Right atrium auricular region (tissue), 2 donors: Measurements from ENCODE around the gene MRPS18C. TPM values are rescaled to one million over a fixed set of nuclear protein-coding genes. Genes with fewer than 3 reads are reported as not detected.

Experiments used
- DNase-seq: peaks from one replicate; pipeline ENCODE4 v3.0.0-alpha.2; 2019; ENCODE audit warnings: low spot score
- H3K27ac ChIP-seq, 2 donors: fragments of 200-600 bp; sonication (generic); 1 replicate in 1 of 2; 2 replicates in 1 of 2; pipeline ENCODE4 v1.5.1; 2016 to 2019
- H3K27me3 ChIP-seq, 2 donors: fragments of 200-600 bp; sonication (generic); one replicate each; pipeline versions ENCODE4 v1.5.1 to v1.6.0; 2017 to 2019
- H3K36me3 ChIP-seq: fragments of 200-600 bp; sonication (generic); one replicate; pipeline ENCODE4 v1.5.1; 2016
- H3K4me1 ChIP-seq, 2 donors: fragments of 200-600 bp; sonication (generic); one replicate each; pipeline versions ENCODE4 v1.5.1 to v1.6.0; 2017 to 2019
- H3K4me3 ChIP-seq, 2 donors: fragments of 200-600 bp; sonication (generic); 1 replicate in 1 of 2; 2 replicates in 1 of 2; pipeline ENCODE4 v1.5.1; 2017 to 2019; ENCODE audit warnings: mild to moderate bottlenecking in 1 of 2, moderate library complexity in 1 of 2
- H3K9me3 ChIP-seq, 2 donors: fragments of 200-600 bp; sonication (generic); one replicate each; pipeline ENCODE4 v1.5.1; 2019
- total RNA-seq, 2 donors: library from RNA; depleted of rRNA; stranded (reverse); fragments of >200 nt; gene quantifications; one replicate each; pipeline ENCODE4 v1.1.0, GENCODE V29; 2016
- TF ChIP-seq, protein P1 (sequence below), 2 donors: fragments of 200-600 bp; sonication (generic); IDR thresholded peaks; one replicate each; pipeline ENCODE4 v1.5.1; 2019; ENCODE audit warnings: antibody characterized with exemption in 2 of 2

MRPS18C gene
- total RNA-seq, 2 donors from 2014 or later, result 23.9 to 28.8 TPM

DNA sequence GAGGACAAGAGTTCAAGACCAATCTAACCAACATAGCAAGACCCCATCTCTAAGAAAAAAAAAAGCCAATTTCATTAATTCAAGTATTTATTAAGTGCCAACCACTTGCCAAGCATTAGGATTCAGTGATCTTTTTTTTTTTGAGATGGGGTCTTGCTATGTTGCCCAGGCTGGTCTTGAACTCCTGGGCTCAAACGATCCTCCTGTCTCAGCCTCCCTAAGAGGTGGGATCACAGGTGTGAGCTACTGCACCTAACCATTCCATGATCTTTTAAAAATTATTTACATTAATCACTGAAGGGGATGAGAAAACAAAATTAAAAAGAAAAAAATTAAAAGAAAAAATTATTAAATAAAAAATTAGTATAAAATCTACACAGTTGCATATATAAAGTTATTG lies 24.7 kb upstream of the MRPS18C start:
- H3K27ac ChIP-seq, result no peak overlapping the region
- H3K27me3 ChIP-seq, result no peaks in the 10 kb centered on the region
- H3K9me3 ChIP-seq, result no peaks in the 10 kb centered on the region
- peaks cover 37% of the 10 kb centered on the region for H3K36me3 ChIP-seq
- no peak overlapping the region for H3K4me3 ChIP-seq
- DNase-seq, result no peak
- TF ChIP-seq, protein P1, sequence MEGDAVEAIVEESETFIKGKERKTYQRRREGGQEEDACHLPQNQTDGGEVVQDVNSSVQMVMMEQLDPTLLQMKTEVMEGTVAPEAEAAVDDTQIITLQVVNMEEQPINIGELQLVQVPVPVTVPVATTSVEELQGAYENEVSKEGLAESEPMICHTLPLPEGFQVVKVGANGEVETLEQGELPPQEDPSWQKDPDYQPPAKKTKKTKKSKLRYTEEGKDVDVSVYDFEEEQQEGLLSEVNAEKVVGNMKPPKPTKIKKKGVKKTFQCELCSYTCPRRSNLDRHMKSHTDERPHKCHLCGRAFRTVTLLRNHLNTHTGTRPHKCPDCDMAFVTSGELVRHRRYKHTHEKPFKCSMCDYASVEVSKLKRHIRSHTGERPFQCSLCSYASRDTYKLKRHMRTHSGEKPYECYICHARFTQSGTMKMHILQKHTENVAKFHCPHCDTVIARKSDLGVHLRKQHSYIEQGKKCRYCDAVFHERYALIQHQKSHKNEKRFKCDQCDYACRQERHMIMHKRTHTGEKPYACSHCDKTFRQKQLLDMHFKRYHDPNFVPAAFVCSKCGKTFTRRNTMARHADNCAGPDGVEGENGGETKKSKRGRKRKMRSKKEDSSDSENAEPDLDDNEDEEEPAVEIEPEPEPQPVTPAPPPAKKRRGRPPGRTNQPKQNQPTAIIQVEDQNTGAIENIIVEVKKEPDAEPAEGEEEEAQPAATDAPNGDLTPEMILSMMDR (IDR thresholded peaks at IDR 0.05), result no peak
- H3K4me1 ChIP-seq, result no peaks in the 10 kb centered on the region

DNA sequence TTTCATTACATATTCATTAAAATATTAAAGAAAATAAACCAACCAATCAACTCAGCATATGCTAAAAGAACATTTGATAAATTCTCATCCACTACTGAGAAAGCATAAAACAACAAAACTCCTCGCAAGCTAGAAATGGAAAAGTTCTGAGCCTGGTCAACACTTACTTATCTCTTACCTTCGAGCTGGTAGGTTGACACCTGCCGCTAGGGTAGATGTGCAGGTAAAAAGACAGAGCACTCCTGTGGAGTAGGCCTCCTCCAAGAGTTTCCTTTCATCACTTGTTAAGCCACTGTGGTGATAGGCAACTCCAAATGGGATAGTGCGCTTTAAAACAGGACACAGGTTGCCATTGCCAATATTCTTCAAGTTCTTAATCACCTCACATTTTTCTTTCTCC lies 19.2 kb upstream of the MRPS18C start:
- DNase-seq, result no peak
- no peak overlapping the region for H3K27ac ChIP-seq
- no peaks in the 10 kb centered on the region for H3K27me3 ChIP-seq
- no peaks in the 10 kb centered on the region for H3K4me1 ChIP-seq
- no peak overlapping the region for H3K4me3 ChIP-seq
- TF ChIP-seq, protein P1 (IDR thresholded peaks at IDR 0.05), result no peak
- peaks cover 31% of the 10 kb centered on the region for H3K36me3 ChIP-seq
- H3K9me3 ChIP-seq, result no peaks in the 10 kb centered on the region

DNA sequence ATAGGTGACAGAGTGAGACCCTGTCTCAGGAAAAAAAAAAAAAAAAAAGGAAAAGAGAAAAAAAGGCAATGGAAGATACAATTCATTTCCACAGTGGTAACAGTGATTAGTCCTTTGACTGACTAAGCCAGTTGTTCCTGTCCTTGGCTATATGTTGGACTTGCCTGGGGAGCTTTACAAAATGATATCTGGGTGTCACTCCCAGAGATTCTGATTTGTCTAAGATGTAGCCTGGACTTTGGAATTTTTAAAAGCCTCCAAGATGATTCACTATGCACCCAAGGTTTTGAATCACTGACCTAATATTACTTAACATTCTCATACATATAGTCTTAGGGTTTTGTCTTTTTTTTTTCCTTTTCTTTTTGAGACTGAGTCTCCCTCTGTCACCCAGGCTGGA lies 17.1 kb upstream of the MRPS18C start:
- no peak overlapping the region for H3K27ac ChIP-seq
- no peaks in the 10 kb centered on the region for H3K27me3 ChIP-seq
- DNase-seq, result no peak
- H3K4me3 ChIP-seq, result no peak overlapping the region
- TF ChIP-seq, protein P1 (IDR thresholded peaks at IDR 0.05), result no peak
- H3K9me3 ChIP-seq, result no peaks in the 10 kb centered on the region
- peaks cover 46% of the 10 kb centered on the region for H3K36me3 ChIP-seq
- H3K4me1 ChIP-seq, result no peaks in the 10 kb centered on the region

DNA sequence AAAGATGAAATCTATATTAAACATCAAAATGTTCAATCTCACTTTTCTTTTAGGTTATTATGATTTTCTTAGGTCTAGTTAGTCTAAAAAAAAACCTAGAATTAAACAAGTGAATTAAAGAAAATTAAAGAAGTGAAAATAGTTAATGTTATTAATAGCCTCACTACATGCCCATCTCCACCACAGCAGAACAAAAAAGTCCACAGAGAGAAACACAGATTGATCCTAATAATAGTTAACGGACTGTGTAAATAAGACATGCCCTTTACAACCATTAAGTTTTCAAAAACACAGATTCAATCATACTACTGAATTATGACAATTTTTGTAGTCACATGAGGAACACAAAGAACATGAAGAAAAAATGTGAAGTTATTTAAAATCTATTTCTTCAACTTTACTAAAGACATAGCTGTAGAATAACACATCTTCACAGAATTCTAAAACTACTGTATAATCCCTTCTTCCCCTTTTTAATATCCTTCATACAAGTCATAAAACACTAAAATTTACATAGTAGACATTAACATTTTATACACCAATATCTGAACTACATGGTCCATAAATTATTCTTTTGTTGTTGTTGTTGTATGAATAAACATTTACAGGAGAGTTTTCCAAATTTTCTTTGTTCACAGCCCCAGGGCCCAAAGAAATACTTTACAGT lies 15.6 kb upstream of the MRPS18C start:
- Histone ChIP-seq H3K27ac (no peak overlapping the region), H3K4me1 (no peaks in the 10 kb centered on the region), H3K27me3 (no peaks in the 10 kb centered on the region), H3K4me3 (no peak overlapping the region), H3K9me3 (no peaks in the 10 kb centered on the region), H3K36me3 (peaks cover 57% of the 10 kb centered on the region)
- TF ChIP-seq, protein P1 (IDR thresholded peaks at IDR 0.05), result no peak
- DNase-seq, result no peak

DNA sequence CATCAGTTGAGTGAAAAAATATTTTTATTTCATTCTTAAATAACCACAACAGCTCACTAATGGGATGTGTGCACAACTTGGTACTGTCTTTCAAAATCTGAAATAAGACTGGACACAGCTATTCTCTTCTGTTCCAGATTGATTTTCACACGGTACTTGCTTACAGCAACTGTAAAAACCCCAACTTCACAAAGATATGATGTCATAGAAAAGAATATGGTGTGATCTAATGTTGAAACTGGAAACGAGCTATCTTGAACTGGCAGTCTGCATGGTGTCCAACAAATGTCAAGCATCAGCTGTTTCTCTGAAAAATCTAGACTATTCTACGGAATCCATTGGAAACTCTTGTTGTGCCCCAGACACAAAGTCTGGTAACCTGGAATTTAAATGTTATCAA lies 15.0 kb upstream of the MRPS18C start:
- TF ChIP-seq, protein P1 (IDR thresholded peaks at IDR 0.05), result no peak
- no peaks in the 10 kb centered on the region for H3K9me3 ChIP-seq
- no peak overlapping the region for H3K4me3 ChIP-seq
- no peaks in the 10 kb centered on the region for H3K4me1 ChIP-seq
- DNase-seq, result no peak
- no peak overlapping the region for H3K27ac ChIP-seq
- no peaks in the 10 kb centered on the region for H3K27me3 ChIP-seq
- H3K36me3 ChIP-seq, result peaks cover 60% of the 10 kb centered on the region

DNA sequence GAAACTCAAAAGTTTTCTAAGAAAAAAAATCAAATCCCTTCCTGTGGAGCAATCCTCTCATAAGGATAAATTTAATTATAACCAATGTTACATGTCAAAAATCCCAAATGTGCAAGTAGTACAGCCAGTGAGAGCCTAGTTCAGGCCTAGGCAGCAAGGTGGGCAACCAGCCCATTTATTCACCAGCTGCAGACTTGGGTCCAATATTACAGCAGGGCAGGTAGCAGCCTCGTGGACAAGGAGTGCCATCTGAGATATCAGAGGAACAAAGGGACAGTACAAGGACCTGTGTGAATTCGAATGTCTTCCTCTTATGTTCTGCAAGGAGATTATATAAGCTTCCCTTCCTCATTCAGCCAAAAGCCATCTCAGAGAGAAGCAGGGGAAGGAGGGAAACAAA lies 6.8 kb upstream of the MRPS18C start:
- no peak overlapping the region for H3K4me3 ChIP-seq
- H3K27me3 ChIP-seq, result no peaks in the 10 kb centered on the region
- peaks cover 14% of the 10 kb centered on the region for H3K36me3 ChIP-seq
- TF ChIP-seq, protein P1 (IDR thresholded peaks at IDR 0.05), result no peak
- H3K4me1 ChIP-seq, result peaks cover 0 to 7% of the 10 kb centered on the region in 2 donors
- H3K27ac ChIP-seq, result no peak overlapping the region
- no peaks in the 10 kb centered on the region for H3K9me3 ChIP-seq
- no peak for DNase-seq
